B cell (primary cell): ENCODE measurements around the gene GTF3C5. TPM values are rescaled to one million over a fixed set of nuclear protein-coding genes. Genes with fewer than 3 reads are reported as not detected.

Experiments
- ATAC-seq: fragments of 200-7000 bp; cut with Tn5 transposase; one replicate; pipeline ENCODE4 v1.10.0; 2021; ENCODE audit warnings: low read depth, mild to moderate bottlenecking, moderate number of reproducible peaks, moderate library complexity
- CTCF ChIA-PET: fragments of 350-600 bp; sonication (Branson Sonifier 250); formaldehyde crosslinking; loops from one replicate; lab custom pipeline; 2021; ENCODE audit warnings: antibody characterized with exemption, inconsistent platforms; lab: Charles Lee
- POLR2A ChIA-PET: fragments of 350-600 bp; sonication (Branson Sonifier 250); formaldehyde crosslinking; loops from one replicate; lab custom pipeline; 2021; ENCODE audit warnings: antibody characterized with exemption; lab: Charles Lee
- DNase-seq: peaks from one replicate; pipeline ENCODE4 v3.0.0; 2013
- H2AFZ ChIP-seq: 2 replicates; pipeline ENCODE4 v1.6.1; 2012; ENCODE audit warnings: mild to moderate bottlenecking, low read depth, low read length; ENCODE audit not compliant: insufficient read depth, poor library complexity, severe bottlenecking
- H3K27ac ChIP-seq, 2 donors: 1 replicate in 1 of 2; 2 replicates in 1 of 2; pipeline ENCODE4 v1.5.1; 2012 to 2013; ENCODE audit warnings: low read length in 2 of 2, mild to moderate bottlenecking in 2 of 2, moderate library complexity in 1 of 2
- H3K27me3 ChIP-seq, 4 experiments: fragments of 200-600 bp in 1 of 4; sonication (generic) in 1 of 4; replicated peaks in 1 of 4; 1 replicate in 2 of 4; 2 replicates in 2 of 4; pipeline versions ENCODE4 v1.6.1 to v1.7.0; 2013 to 2016; ENCODE audit warnings: low read length in 3 of 4, mild to moderate bottlenecking in 2 of 4, mixed read lengths in 1 of 4, moderate library complexity in 1 of 4; ENCODE audit not compliant: insufficient read depth in 4 of 4, control insufficient read depth in 3 of 4; ENCODE audit errors: control extremely low read depth in 1 of 4
- H3K36me3 ChIP-seq, 2 experiments: replicated peaks in 1 of 2; 1 replicate in 1 of 2; 2 replicates in 1 of 2; pipeline versions ENCODE4 v1.6.1 to v1.7.1; 2013; ENCODE audit warnings: low read length in 1 of 2; ENCODE audit not compliant: insufficient read depth in 2 of 2, control insufficient read depth in 1 of 2; ENCODE audit errors: control extremely low read depth in 1 of 2, extremely low read depth in 1 of 2
- H3K4me1 ChIP-seq, 2 donors: fragments of 200-600 bp in 1 of 2; sonication (generic) in 1 of 2; 1 replicate in 1 of 2; 2 replicates in 1 of 2; pipeline versions ENCODE4 v1.5.1 to v1.6.1; 2013 to 2017; ENCODE audit warnings: low read length in 2 of 2; ENCODE audit not compliant: control insufficient read depth in 2 of 2, insufficient read depth in 2 of 2
- H3K4me2 ChIP-seq: replicated peaks from 2 replicates; pipeline ENCODE3; 2012; ENCODE audit warnings: mild to moderate bottlenecking, low read depth, low read length; ENCODE audit not compliant: poor library complexity, severe bottlenecking
- H3K4me3 ChIP-seq, 5 experiments: fragments of 200-600 bp in 1 of 5; sonication (generic) in 1 of 5; 1 replicate in 3 of 5; 2 replicates in 2 of 5; pipeline versions ENCODE4 v1.5.1 to v1.7.0; 2011 to 2016; ENCODE audit warnings: low read length in 4 of 5, mild to moderate bottlenecking in 4 of 5, low read depth in 2 of 5, control low read depth in 1 of 5, moderate library complexity in 1 of 5; ENCODE audit not compliant: insufficient read depth in 1 of 5; ENCODE audit errors: control extremely low read depth in 1 of 5, extremely low read depth in 1 of 5
- H3K79me2 ChIP-seq: fragments of 200-600 bp; sonication (generic); one replicate; pipeline ENCODE4 v1.6.0; 2016; ENCODE audit warnings: low read length; ENCODE audit not compliant: control insufficient read depth, insufficient read depth
- H3K9ac ChIP-seq: fragments of 200-600 bp; sonication (generic); 2 replicates; pipeline ENCODE4 v1.6.1; 2017; ENCODE audit warnings: mild to moderate bottlenecking, low read length, moderate library complexity
- H3K9me3 ChIP-seq, 3 donors: one replicate each; pipeline versions ENCODE4 v1.6.1 to v1.7.1; 2013; ENCODE audit warnings: low read length in 2 of 3; ENCODE audit not compliant: control insufficient read depth in 2 of 3, insufficient read depth in 1 of 3; ENCODE audit errors: control extremely low read depth in 1 of 3
- H4K20me1 ChIP-seq: 2 replicates; pipeline ENCODE4 v1.6.0; 2012; ENCODE audit warnings: mild to moderate bottlenecking, low read length; ENCODE audit not compliant: insufficient read depth, control insufficient read depth, poor library complexity, severe bottlenecking
- H3K27ac Mint-ChIP-seq: one replicate; pipeline ENCODE4 v1.8.0; 2021; ENCODE audit warnings: mixed read lengths
- H3K27me3 Mint-ChIP-seq: one replicate; pipeline ENCODE4 v1.8.0; 2021; ENCODE audit warnings: mixed read lengths
- H3K4me1 Mint-ChIP-seq: one replicate; pipeline ENCODE4 v1.8.0; 2021; ENCODE audit warnings: mixed read lengths
- H3K4me3 Mint-ChIP-seq: one replicate; pipeline ENCODE4 v1.8.0; 2021; ENCODE audit warnings: mixed read lengths
- H3K9me3 Mint-ChIP-seq: one replicate; pipeline ENCODE4 v1.8.0; 2022; ENCODE audit warnings: mixed read lengths; ENCODE audit not compliant: insufficient read depth
- CTCF ChIP-seq: fragments of 200-600 bp; IDR thresholded peaks from one replicate; pipeline ENCODE4 v1.8.0; 2022; ENCODE audit warnings: antibody characterized with exemption, mild to moderate bottlenecking
- EZH2 ChIP-seq: IDR thresholded peaks from 2 replicates; pipeline ENCODE4 v1.6.1; 2012; ENCODE audit warnings: borderline replicate concordance, low read depth, mild to moderate bottlenecking, moderate library complexity, low read length; ENCODE audit not compliant: insufficient read depth, poor library complexity, severe bottlenecking
- WGBS: methylation state at CpG from one replicate; pipeline ENCODE4 v1.1.5; 2013; ENCODE audit warnings: missing lambda C conversion rate; ENCODE audit not compliant: insufficient coverage; 5-methylcytosine and 5-hydroxymethylcytosine counted together
- intact Hi-C: fragments of 100-400 bp; cut with micrococcal nuclease; formaldehyde crosslinking; loops from one replicate; pipeline ENCODE4 v1.10.0; 2022
- polyA plus RNA-seq: library from polyadenylated mRNA; depleted of rRNA; stranded (reverse); fragments of >200 nt; gene quantifications from 2 replicates; pipeline ENCODE4 v1.2.3, GENCODE V29; 2012
- total RNA-seq, 2 donors: library from RNA; stranded (reverse); fragments of 120-200 nt in 1 of 2; gene quantifications; 1 replicate in 1 of 2; 2 replicates in 1 of 2; pipeline versions ENCODE4 v1.2.3 to v1.2.4, GENCODE V29; 2013 to 2022

The GTF3C5 gene
- total and polyA plus RNA-seq, 2 donors (not counting 1 experiment from before 2014, with no cell fraction given), result 80.5 to 91.2 TPM

- WGBS, result 54% methylated on average over 4 of the region's 5 CpGs
- peaks cover 4% of the 10 kb centered on the region for H4K20me1 ChIP-seq
- H3K9me3 ChIP-seq, result no peaks in the 10 kb centered on the region
- no peaks in the 10 kb centered on the region for H3K9me3 Mint-ChIP-seq
- no peak overlapping the region for H3K4me2 ChIP-seq
- no peaks in the 10 kb centered on the region for H3K27me3 Mint-ChIP-seq
- ATAC-seq (no peak), DNase-seq (no peak)
- TF ChIP-seq CTCF (no peak), EZH2 (no peak)
- ChIA-PET CTCF (interaction anchor here (0.5 to 1.3 kb wide), 4 partner anchors 16 to 98 kb away, joined by 3 to 6 read pairs (median 4); no protein-coding TSS in a partner anchor), POLR2A (no interaction called here)
- H3K79me2 ChIP-seq, result peaks cover 8% of the 10 kb centered on the region
- H3K4me3 Mint-ChIP-seq, result no peak overlapping the region
- no peaks in the 10 kb centered on the region for H3K4me1 ChIP-seq
- peaks cover 0 to 68% of the 10 kb centered on the region in 2 experiments for H3K36me3 ChIP-seq
- no peak overlapping the region for H3K4me3 ChIP-seq
- no peaks in the 10 kb centered on the region for H3K4me1 Mint-ChIP-seq
- no peak overlapping the region for H2AFZ ChIP-seq
- intact Hi-C loops, result loop anchor here (1.0 kb wide), 1 partner anchor 96 kb away; no protein-coding TSS in a partner anchor
- H3K27me3 ChIP-seq, result no peaks in the 10 kb centered on the region
- no peak overlapping the region for H3K27ac Mint-ChIP-seq
- H3K27ac ChIP-seq, result no peak overlapping the region
- H3K9ac ChIP-seq, result no peak overlapping the region
Observed at GRCh38 chr9:133048595-133048994, 17.8 kb downstream of the GTF3C5 start.

GRCh38 chr9:133049043-133049442 is 18.2 kb downstream of the GTF3C5 start:
- intact Hi-C loops, result no loop called here
- Mint-ChIP-seq H3K4me1 (no peaks in the 10 kb centered on the region), H3K9me3 (no peaks in the 10 kb centered on the region), H3K4me3 (no peak overlapping the region), H3K27ac (no peak overlapping the region), H3K27me3 (no peaks in the 10 kb centered on the region)
- H3K4me3 ChIP-seq, result no peak overlapping the region
- H3K36me3 ChIP-seq, result peaks cover 0 to 69% of the 10 kb centered on the region in 2 experiments
- H3K9me3 ChIP-seq, result no peaks in the 10 kb centered on the region
- no peak overlapping the region for H3K9ac ChIP-seq
- H2AFZ ChIP-seq, result no peak overlapping the region
- ATAC-seq (no peak), DNase-seq (no peak)
- no peaks in the 10 kb centered on the region for H3K4me1 ChIP-seq
- WGBS, result 90% methylated on average over 12 of the region's 13 CpGs
- no peak for TF ChIP-seq EZH2
- no peak for TF ChIP-seq CTCF
- peaks cover 7% of the 10 kb centered on the region for H3K79me2 ChIP-seq
- H4K20me1 ChIP-seq, result peaks cover 4% of the 10 kb centered on the region
- H3K27me3 ChIP-seq, result no peaks in the 10 kb centered on the region
- POLR2A ChIA-PET, result no interaction called here
- H3K27ac ChIP-seq, result no peak overlapping the region
- H3K4me2 ChIP-seq, result no peak overlapping the region
- CTCF ChIA-PET, result interaction anchor here (0.5 to 1.3 kb wide), 4 partner anchors 17 to 98 kb away, joined by 3 to 6 read pairs (median 4); no protein-coding TSS in a partner anchor
